Gastroesophageal sphincter (tissue), 4 donors: ENCODE results near the gene SYTL3. TPM values are rescaled to one million over a fixed set of nuclear protein-coding genes. Genes with fewer than 3 reads are reported as not detected.
"Not testable (repeated sequence)": the region's sequence is repeated elsewhere in the genome, so short reads cannot be mapped to it uniquely, and the experiment has no call there.

Experiments used
- ATAC-seq: fragments of 150-250 bp; one replicate; pipeline ENCODE4 v1.9.1; 2016; ENCODE audit warnings: mild to moderate bottlenecking, moderate library complexity
- H3K27ac ChIP-seq, 4 donors: fragments of 200-600 bp; sonication (generic) in 3 of 4; 1 replicate in 3 of 4; 2 replicates in 1 of 4; pipeline ENCODE4 v1.5.1; 2016 to 2019
- H3K27me3 ChIP-seq: fragments of 200-600 bp; sonication (generic); one replicate; pipeline ENCODE4 v1.5.1; 2019
- H3K36me3 ChIP-seq, 2 donors: fragments of 200-600 bp; sonication (generic); one replicate each; pipeline ENCODE4 v1.5.1; 2019; ENCODE audit warnings: control low read depth in 1 of 2
- H3K4me1 ChIP-seq, 3 donors: fragments of 200-600 bp; sonication (generic); 1 replicate in 2 of 3; 2 replicates in 1 of 3; pipeline ENCODE4 v1.5.1; 2016 to 2019; ENCODE audit warnings: control low read depth in 2 of 3
- H3K4me3 ChIP-seq, 2 donors: fragments of 200-600 bp; sonication (generic); one replicate each; pipeline ENCODE4 v1.5.1; 2019; ENCODE audit warnings: mild to moderate bottlenecking in 1 of 2, moderate library complexity in 1 of 2
- H3K9me3 ChIP-seq, 3 donors: fragments of 200-600 bp; sonication (generic); one replicate each; pipeline ENCODE4 v1.5.1; 2017 to 2019; ENCODE audit warnings: control low read depth in 2 of 3
- EP300 ChIP-seq: sonication (generic); formaldehyde crosslinking; IDR thresholded peaks from one replicate; pipeline ENCODE4 v1.6.1; 2017; ENCODE audit warnings: antibody characterized with exemption, mild to moderate bottlenecking
- POLR2A ChIP-seq, 2 donors: fragments of 450-650 bp; IDR thresholded peaks; one replicate each; pipeline ENCODE4 v1.6.1; 2017; ENCODE audit warnings: antibody characterized with exemption in 2 of 2, mild to moderate bottlenecking in 2 of 2, moderate library complexity in 1 of 2
- POLR2AphosphoS5 ChIP-seq: sonication (generic); formaldehyde crosslinking; IDR thresholded peaks from one replicate; pipeline ENCODE4 v1.6.1; 2017; ENCODE audit warnings: antibody characterized with exemption
- WGBS, 2 donors: methylation state at CpG; one replicate each; pipeline ENCODE4 v1.1.5; 2018; ENCODE audit warnings: low coverage in 1 of 2; 5-methylcytosine and 5-hydroxymethylcytosine counted together
- total RNA-seq, 4 donors: library from RNA; depleted of rRNA; stranded (reverse); fragments of >200 nt; gene quantifications; one replicate each; pipeline ENCODE4 v1.1.0, GENCODE V29; 2016
- TF ChIP-seq, protein P1 (sequence below), 4 experiments: fragments of 200-600 bp in 2 of 4; fragments of 450-650 bp in 2 of 4; sonication (generic) in 1 of 4; IDR thresholded peaks; one replicate each; pipeline ENCODE4 v1.5.1; 2017 to 2019; ENCODE audit warnings: antibody characterized with exemption in 4 of 4, mild to moderate bottlenecking in 2 of 4, moderate library complexity in 2 of 4

SYTL3 gene
- total RNA-seq, 4 donors from 2014 or later = 1.9 to 5.9 (median 4.5) TPM

DNA sequence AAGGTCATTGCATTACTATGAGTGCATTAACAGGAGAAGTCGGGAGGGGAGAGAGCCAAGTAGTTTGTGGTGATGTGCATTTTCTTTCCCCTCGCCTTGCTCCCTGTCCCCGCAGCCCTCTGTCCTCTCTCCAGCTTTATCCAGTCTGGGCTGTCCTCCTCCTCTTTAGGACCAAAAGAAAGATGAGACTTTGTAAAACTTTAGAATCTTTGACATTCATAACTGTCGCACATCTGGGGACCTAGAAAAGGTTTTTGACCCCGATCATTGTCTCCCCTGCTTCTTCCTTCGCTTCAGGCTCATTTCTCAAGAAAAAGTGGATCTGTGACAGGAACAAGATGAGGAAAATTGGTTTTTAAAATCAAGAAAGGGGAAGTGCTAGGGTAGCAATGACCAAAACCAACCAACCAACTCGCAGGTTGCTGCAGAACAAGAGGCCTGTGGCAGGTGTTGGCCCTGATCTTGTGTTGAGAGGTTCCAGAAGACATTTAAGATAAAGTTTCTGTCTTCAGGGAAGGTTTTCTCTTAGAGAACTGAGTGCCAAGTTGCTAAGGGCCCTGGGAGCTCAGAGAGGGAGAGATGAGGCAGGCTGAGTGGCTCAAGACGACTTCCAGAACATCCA, 17.6 kb downstream of the SYTL3 start:
- TF ChIP-seq, protein P1, sequence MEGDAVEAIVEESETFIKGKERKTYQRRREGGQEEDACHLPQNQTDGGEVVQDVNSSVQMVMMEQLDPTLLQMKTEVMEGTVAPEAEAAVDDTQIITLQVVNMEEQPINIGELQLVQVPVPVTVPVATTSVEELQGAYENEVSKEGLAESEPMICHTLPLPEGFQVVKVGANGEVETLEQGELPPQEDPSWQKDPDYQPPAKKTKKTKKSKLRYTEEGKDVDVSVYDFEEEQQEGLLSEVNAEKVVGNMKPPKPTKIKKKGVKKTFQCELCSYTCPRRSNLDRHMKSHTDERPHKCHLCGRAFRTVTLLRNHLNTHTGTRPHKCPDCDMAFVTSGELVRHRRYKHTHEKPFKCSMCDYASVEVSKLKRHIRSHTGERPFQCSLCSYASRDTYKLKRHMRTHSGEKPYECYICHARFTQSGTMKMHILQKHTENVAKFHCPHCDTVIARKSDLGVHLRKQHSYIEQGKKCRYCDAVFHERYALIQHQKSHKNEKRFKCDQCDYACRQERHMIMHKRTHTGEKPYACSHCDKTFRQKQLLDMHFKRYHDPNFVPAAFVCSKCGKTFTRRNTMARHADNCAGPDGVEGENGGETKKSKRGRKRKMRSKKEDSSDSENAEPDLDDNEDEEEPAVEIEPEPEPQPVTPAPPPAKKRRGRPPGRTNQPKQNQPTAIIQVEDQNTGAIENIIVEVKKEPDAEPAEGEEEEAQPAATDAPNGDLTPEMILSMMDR (IDR thresholded peaks at IDR 0.05) = no peak
- TF ChIP-seq POLR2A (IDR thresholded peaks at IDR 0.05) = no peak
- TF ChIP-seq POLR2AphosphoS5 = no peak
- no peak for TF ChIP-seq EP300
- Histone ChIP-seq H3K36me3 (no peaks in the 10 kb centered on the region), H3K4me1 (peaks cover 0 to 4% (median 0%) of the 10 kb centered on the region in 3 donors), H3K4me3 (no peak overlapping the region), H3K9me3 (no peaks in the 10 kb centered on the region), H3K27me3 (no peaks in the 10 kb centered on the region), H3K27ac (peak overlapping the region in 3 of 4 donors; percentile 10 to 37 (median 10))
- ATAC-seq = no peak
- whole genome bisulfite sequencing, 2 donors = 84 to 87% methylated on average over 5 to 8 of the region's 8 CpGs

DNA sequence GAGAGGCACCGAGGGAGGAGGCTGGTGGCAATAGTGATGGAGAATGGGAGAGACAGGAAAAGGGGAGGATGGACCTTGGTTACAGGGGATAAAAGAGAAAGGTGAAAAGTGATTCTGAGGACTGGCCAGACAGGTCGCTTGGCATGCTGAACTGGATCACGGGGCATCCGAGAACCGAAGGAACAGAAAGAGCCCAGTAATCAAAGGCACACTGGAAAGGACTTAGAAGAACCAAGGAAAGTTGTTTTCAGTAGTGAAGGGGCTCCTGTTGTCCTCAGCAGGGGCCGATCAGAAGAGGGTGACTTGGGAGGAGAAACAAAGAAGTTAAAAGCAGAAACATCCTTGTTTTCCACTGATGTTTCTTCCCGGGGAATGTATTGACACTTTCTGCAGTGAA, 18.9 kb downstream of the SYTL3 start:
- H3K27me3 ChIP-seq = no peaks in the 10 kb centered on the region
- H3K4me1 ChIP-seq = no peaks in the 10 kb centered on the region
- H3K36me3 ChIP-seq = no peaks in the 10 kb centered on the region
- H3K27ac ChIP-seq = peak overlapping the region in 1 of 4 donors; percentile 37
- WGBS, 2 donors = 87 to 90% methylated on average over 7 of the region's 7 CpGs
- H3K4me3 ChIP-seq = no peak overlapping the region
- ATAC-seq = no peak
- TF ChIP-seq POLR2AphosphoS5 (no peak), POLR2A (IDR thresholded peaks at IDR 0.05) (no peak), EP300 (no peak)
- TF ChIP-seq, protein P1 (IDR thresholded peaks at IDR 0.05) = no peak
- H3K9me3 ChIP-seq = no peaks in the 10 kb centered on the region

DNA sequence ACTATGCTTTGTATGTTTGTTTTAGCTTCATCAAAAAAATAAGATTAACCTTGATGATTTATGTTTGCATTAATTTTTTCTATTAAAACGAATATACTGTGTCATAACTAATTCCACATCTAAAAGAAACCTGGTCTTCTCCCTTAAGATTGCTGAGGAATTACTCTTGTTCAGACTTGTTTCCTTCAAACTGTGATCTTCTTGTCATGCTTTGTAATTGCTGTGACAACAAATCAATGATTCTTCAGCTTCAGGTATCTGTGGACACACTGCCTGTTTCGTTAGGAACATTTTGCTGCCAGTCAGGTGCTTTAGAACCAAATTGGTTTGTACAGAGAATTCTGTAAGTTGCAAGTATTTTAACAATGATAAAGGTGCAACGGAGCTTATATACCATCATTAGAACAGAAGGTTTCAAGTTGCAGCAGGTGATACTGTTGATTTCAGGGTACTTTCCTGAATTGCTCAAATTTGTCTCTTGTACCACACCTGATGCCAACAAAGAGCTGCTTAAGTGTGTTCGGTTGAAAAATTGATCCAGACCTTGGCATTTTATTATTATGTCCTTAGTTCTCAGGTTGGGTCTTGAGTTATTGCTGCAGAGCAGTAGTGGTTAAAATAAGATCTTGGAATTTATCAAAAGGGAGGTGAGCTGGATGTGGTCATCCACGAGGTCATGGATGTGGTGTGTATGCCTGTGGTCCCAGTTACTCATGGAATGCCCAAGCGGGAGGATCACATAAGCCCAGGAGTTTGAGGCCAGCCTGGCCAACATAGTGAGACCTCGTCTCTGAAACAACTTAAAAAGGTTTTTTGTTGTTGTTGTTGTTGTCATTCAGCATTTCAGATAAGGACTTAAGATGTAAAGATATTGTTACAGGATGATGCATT, 19.5 kb downstream of the SYTL3 start:
- no peaks in the 10 kb centered on the region for H3K27me3 ChIP-seq
- H3K36me3 ChIP-seq = no peaks in the 10 kb centered on the region
- H3K9me3 ChIP-seq = no peaks in the 10 kb centered on the region
- TF ChIP-seq, protein P1 (IDR thresholded peaks at IDR 0.05) = no peak
- TF ChIP-seq EP300 = no peak
- TF ChIP-seq POLR2A (IDR thresholded peaks at IDR 0.05) = no peak
- TF ChIP-seq POLR2AphosphoS5 = no peak
- WGBS, 2 donors = 74 to 82% methylated on average over 5 to 7 of the region's 7 CpGs
- no peak overlapping the region for H3K4me3 ChIP-seq
- no peak overlapping the region for H3K27ac ChIP-seq
- no peaks in the 10 kb centered on the region for H3K4me1 ChIP-seq
- ATAC-seq = no peak

DNA sequence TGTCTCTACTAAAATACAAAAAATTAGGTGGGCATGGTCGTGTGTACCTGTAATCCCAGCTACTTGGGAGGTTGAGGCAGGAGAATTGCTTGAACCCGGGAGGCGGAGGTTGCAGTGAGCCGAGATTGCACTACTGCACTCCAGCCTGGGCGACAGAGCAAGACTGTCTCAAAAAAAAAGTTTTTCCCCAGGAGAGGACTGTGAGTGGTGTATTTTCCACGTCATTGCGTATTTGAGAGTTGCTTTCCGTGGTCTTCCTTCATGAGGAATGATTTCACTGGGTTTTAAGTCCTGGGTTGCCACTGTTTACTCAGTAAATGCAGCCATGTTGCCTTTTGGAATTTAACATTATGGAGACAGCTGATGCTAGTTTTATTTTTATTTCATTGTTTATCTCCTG, 22.3 kb downstream of the SYTL3 start:
- H3K9me3 ChIP-seq, H3K4me3 ChIP-seq, H3K27me3 ChIP-seq, H3K36me3 ChIP-seq, ATAC-seq, H3K27ac ChIP-seq, H3K4me1 ChIP-seq: not testable (repeated sequence)
- WGBS, 2 donors = 87 to 90% methylated on average over 8 of the region's 8 CpGs

DNA sequence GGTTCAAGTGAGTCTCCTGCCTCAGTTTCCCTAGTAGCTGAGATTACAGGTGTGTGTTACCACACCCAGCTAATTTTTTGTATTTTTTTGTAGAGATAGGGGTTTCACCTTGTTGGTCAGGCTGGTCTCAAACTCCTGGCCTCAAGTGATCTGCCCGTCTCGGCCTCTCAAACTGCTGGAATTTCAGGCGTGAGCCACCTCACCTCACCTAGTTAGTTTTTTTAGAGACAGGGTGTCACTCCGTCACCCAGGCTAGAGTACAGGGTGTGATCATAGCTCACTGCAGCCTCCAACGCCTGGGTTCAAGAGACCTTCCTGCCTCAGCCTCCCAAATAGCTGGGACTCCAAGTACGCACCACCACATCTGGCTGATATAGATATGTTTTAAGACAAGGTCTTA, 22.9 kb downstream of the SYTL3 start:
- Histone ChIP-seq H3K27ac (no peak overlapping the region), H3K36me3 (no peaks in the 10 kb centered on the region), H3K4me3 (no peak overlapping the region), H3K27me3 (no peaks in the 10 kb centered on the region), H3K9me3 (no peaks in the 10 kb centered on the region), H3K4me1 (no peaks in the 10 kb centered on the region)
- 93 to 100% methylated on average over 1 to 6 of the region's 6 CpGs for WGBS, 2 donors
- TF ChIP-seq POLR2A (IDR thresholded peaks at IDR 0.05) (no peak), EP300 (no peak), POLR2AphosphoS5 (no peak)
- TF ChIP-seq, protein P1 (IDR thresholded peaks at IDR 0.05) = no peak
- ATAC-seq = no peak
